ENCODE results near the gene ENPP7.
A peak's percentile ranks its signal among the peaks of the same experiment; 100 is the strongest.

ENPP7 gene

DNA sequence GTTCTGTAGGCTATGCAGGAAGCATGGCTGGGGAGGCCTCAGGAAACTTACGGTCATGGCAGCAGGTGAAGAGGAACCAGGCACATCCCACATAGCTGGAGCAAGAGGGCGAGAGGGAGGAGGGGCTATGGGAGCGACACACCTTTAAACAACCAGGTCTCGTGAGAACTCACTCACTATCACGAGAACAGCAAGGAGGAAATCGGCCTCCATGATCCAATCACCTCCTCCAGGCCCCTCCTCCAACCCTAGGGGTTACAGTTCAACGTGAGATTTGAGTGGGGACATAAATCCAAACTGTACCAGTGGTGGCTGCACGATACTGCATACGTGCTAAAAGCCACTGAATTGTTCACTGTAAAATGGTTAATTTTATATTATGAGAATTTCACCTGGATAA lies 26.1 kb upstream of the ENPP7 start:
- no peak for DNase-seq

GRCh38 chr17:79705674-79706073 lies 25.1 kb upstream of the ENPP7 start:
- no peak for DNase-seq

GRCh38 chr17:79706931-79707850 lies 23.6 kb upstream of the ENPP7 start:
- DNase-seq: no peak

- peak; percentile 73 to 75 for DNase-seq
Observed at GRCh38 chr17:79707931-79708891, 22.5 kb upstream of the ENPP7 start.

DNA sequence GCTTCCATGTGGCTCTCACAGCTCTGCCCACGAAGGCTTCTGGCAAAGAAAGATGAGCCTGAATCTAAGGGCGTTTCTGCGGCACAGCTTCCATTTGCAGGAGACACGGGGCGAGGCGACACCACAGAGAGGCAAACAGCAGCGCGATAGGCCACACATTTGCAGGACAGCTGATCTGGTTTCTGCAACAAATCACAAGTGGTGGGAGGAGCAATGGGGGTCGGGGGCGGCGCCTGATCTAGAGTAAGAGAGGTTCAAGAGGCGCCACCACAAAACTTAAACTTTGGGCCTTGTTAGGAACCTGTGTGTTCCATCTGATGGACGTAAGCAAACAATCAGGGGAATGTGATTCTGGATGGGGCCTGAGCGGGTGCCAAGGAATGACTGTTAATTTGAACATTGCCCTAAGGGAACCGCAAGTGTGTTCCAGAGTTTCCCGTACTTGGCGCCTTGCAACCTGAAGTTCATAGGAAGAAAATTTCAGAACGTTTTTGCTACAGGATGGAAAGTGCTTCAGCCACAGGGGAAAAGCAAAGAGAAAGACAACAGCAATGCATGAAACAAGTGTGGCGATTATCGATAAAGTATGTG lies 18.9 kb upstream of the ENPP7 start:
- no peak for DNase-seq

DNA sequence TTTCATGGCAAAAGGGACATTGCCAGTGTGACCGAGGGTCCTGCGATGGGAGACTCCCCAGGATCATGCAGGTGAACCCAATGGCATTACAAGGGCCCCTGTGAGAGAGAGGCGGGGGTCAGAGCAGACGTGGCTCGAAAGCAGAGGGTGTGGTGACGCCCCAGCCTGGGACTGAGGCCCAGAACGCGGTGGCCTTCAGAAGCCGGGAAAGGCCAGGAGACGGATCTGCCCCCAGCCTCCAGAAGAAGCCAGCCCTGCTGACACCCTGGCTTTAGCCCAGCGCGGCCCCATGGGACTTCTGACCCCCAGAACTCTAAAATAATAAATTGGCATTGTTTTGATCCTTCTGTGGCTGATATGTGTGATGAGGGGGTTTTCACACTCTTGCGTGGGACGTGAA lies 17.4 kb upstream of the ENPP7 start:
- DNase-seq: no peak

GRCh38 chr17:79714176-79715097 lies 16.3 kb upstream of the ENPP7 start:
- no peak for DNase-seq

DNA sequence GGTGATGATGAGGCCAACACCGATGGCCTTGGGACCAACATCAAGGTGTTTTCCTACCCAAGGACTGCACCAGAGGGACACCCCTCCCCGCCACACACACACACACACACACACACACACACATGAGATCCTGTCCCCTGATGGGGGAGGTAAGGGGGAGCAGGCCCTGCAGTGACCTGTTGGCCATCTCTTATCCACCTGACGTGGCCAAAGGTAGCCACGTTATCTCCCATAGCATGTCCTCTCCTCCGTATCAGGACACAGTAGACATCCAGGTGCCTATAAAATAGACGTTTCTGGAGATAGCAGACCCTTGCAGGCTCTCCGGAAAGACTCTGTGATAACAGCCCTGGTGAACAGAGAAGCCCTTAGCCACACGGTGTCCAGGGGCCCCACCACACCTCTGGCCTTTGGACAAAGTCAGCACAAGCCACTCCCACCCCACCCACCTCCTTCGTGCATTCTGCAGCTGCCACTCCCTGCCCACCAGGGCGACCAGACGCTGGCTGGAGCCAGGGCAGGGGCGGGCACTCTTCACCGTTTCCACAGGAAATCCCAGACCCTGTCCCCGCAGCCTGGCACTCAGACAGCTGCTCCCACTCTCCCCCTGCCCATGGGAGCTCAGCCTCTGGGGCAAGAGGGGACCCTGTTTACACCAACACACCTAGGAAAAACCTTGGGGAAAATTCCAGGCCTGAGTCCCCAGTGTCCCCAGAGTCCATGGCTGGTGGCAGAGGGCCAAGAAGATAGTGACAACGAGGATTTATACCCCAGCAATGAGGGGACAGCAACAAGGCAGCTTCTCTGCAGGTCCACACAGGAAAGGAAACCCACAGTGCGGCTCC lies 15.4 kb upstream of the ENPP7 start:
- no peak for DNase-seq

GRCh38 chr17:79715943-79716797 lies 14.6 kb upstream of the ENPP7 start:
- no peak for DNase-seq

- no peak for DNase-seq
Observed at GRCh38 chr17:79720705-79721292, 9.9 kb upstream of the ENPP7 start.

DNA sequence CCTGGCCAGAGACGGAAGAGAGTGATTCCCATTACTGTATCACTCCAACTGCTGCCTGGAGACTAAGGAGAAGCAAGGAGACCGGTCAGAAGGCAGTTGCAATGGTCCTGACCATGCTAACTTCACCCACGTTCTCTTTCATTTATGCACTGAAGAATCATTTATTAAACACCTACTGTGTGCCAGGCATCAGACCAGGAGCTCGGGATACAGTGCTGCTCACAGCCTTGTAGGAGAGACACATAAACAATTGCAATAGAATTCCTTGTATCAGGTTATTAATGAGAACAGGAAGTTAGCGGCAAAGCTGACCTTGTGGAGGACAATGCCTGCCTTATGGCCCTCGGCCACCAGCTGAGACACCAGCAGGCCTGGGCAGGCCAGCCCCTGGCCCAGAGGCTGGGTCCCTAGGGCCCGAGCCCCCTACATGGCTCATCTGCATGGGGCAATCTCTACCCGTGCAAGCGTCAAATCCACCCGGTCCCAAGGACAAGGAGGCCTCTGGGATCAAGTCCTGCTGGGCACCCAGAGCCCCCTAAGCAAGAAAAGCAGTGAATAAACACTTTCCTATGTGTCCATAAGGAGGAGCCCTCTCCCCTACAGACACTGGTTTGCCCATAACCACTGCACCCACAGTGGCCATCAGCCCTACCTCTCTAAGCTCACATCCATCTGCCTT lies 8.6 kb upstream of the ENPP7 start:
- no peak for DNase-seq

DNA sequence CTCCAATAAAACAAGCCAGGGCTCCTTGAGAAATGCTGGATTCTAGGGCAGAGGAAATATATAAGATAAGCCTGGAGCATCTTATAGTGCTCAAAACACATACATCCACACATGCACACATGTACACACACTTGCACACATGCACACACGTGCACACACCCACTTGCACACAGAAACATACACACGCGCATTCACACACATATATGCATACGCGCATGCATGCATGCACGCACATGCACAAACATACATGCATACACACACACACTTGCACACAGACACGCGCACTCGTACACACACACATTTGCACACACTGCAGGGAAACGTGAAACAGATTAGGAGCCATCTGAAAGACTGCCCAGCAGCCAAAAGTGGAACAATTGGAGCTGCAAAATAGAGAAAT lies 8.0 kb upstream of the ENPP7 start:
- DNase-seq: no peak

GRCh38 chr17:79728169-79728907 lies 2.4 kb upstream of the ENPP7 start:
- peak; percentile 80 to 82 for DNase-seq

- no peak for DNase-seq
Observed at GRCh38 chr17:79728908-79729471, 1.8 kb upstream of the ENPP7 start.

GRCh38 chr17:79729761-79730160 lies 982 bp upstream of the ENPP7 start:
- DNase-seq: no peak

- DNase-seq: no peak
Observed at GRCh38 chr17:79730437-79730768, 340 bp upstream of the ENPP7 start.

DNA sequence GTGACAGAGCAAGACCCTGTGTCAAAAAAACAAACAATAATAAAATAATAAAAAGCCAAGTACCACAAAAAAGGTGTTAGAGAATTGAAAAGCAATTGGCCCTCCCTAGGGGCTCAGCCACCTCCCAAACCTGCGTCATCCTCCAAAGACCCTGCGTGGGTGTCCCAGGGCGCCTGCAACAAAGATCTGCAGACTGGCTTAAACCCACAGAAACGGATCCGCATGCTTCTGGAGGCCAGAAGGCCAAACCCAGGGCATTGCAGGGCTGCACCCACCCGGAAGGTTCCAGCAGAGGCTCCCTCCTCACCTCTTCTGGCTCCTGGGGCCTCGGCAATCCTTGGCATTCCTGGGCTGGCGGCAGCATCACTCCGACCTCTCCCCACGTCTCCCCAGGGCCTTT lies 1.5 kb downstream of the ENPP7 start:
- no peak for DNase-seq

Measured in stimulated activated CD4-positive, alpha-beta T cell treated with anti-CD3 and anti-CD28 coated beads, Interleukin-2, amount 100 ng/mL, for 24 hours (primary cell).